GM19035 (cell line): ENCODE results near the gene R3HCC1L.
A peak's percentile ranks its signal among the peaks of the same experiment; 100 is the strongest.
"Not testable (repeated sequence)": the region's sequence is repeated elsewhere in the genome, so short reads cannot be mapped to it uniquely, and the experiment has no call there.

ENCODE experiments used
- ATAC-seq: cut with Tn5 transposase; IDR thresholded peaks from one replicate; pipeline ENCODE4 v1.9.1; 2021; ENCODE audit not compliant: unreplicated experiment

R3HCC1L gene

GRCh38 chr10:98128802-98129201 lies 5.7 kb upstream of the R3HCC1L start:
- ATAC-seq, result no peak

GRCh38 chr10:98131619-98132018 lies 2.8 kb upstream of the R3HCC1L start:
- no peak for ATAC-seq

- ATAC-seq, result peak; percentile 30
Observed at GRCh38 chr10:98133075-98133752, 1.2 kb upstream of the R3HCC1L start.

- ATAC-seq, result peak; percentile 1
Observed at GRCh38 chr10:98134117-98134430, 383 bp upstream of the R3HCC1L start.

GRCh38 chr10:98135222-98135899 lies 904 bp downstream of the R3HCC1L start:
- ATAC-seq, result no peak

- ATAC-seq, result not testable (repeated sequence)
Observed at GRCh38 chr10:98136775-98137174, 2.3 kb downstream of the R3HCC1L start.

- no peak for ATAC-seq
Observed at GRCh38 chr10:98138031-98138430, 3.6 kb downstream of the R3HCC1L start.

GRCh38 chr10:98139431-98139830 lies 5.0 kb downstream of the R3HCC1L start:
- ATAC-seq, result no peak

- no peak for ATAC-seq
Observed at GRCh38 chr10:98141484-98142073, 7.1 kb downstream of the R3HCC1L start.

GRCh38 chr10:98144985-98145384 lies 10.5 kb downstream of the R3HCC1L start:
- ATAC-seq, result no peak

GRCh38 chr10:98149858-98150257 lies 15.4 kb downstream of the R3HCC1L start:
- no peak for ATAC-seq

- no peak for ATAC-seq
Observed at GRCh38 chr10:98150544-98150943, 16.1 kb downstream of the R3HCC1L start.

- not testable (repeated sequence) for ATAC-seq
Observed at GRCh38 chr10:98152778-98153177, 18.3 kb downstream of the R3HCC1L start.

GRCh38 chr10:98153213-98153958 lies 18.9 kb downstream of the R3HCC1L start:
- not testable (repeated sequence) for ATAC-seq

- no peak for ATAC-seq
Observed at GRCh38 chr10:98154076-98154475, 19.6 kb downstream of the R3HCC1L start.

- ATAC-seq, result no peak
Observed at GRCh38 chr10:98158576-98158975, 24.1 kb downstream of the R3HCC1L start.

GRCh38 chr10:98163941-98164340 lies 29.5 kb downstream of the R3HCC1L start:
- no peak for ATAC-seq

- no peak for ATAC-seq
Observed at GRCh38 chr10:98167191-98167590, 32.7 kb downstream of the R3HCC1L start.

GRCh38 chr10:98168147-98168546 lies 33.7 kb downstream of the R3HCC1L start:
- ATAC-seq, result no peak

- ATAC-seq, result no peak
Observed at GRCh38 chr10:98168766-98169165, 34.3 kb downstream of the R3HCC1L start.

- no peak for ATAC-seq
Observed at GRCh38 chr10:98169379-98169778, 34.9 kb downstream of the R3HCC1L start.
